Endothelial cell of hepatic sinusoid (primary cell): ENCODE measurements around the gene TFDP2.
"Not testable (repeated sequence)": the region's sequence is repeated elsewhere in the genome, so short reads cannot be mapped to it uniquely, and the experiment has no call there.

ENCODE experiments used
- in situ Hi-C: cut with HindIII; loops from 2 replicates; pipeline ENCODE4 v1.10.0; 2017; ENCODE audit warnings: low sequenced_read_pairs

TFDP2 gene, protein sequence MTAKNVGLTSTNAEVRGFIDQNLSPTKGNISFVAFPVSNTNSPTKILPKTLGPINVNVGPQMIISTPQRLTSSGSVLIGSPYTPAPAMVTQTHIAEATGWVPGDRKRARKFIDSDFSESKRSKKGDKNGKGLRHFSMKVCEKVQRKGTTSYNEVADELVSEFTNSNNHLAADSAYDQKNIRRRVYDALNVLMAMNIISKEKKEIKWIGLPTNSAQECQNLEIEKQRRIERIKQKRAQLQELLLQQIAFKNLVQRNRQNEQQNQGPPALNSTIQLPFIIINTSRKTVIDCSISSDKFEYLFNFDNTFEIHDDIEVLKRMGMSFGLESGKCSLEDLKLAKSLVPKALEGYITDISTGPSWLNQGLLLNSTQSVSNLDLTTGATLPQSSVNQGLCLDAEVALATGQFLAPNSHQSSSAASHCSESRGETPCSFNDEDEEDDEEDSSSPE

GRCh38 chr3:142148792-142149672 lies at the start of gene TFDP2:
TSS of gene TFDP2 (minus strand) at chr3:142149544. CDS start at chr3:142101749, 47,795 bp downstream.
- in situ Hi-C loops: no loop called here

DNA sequence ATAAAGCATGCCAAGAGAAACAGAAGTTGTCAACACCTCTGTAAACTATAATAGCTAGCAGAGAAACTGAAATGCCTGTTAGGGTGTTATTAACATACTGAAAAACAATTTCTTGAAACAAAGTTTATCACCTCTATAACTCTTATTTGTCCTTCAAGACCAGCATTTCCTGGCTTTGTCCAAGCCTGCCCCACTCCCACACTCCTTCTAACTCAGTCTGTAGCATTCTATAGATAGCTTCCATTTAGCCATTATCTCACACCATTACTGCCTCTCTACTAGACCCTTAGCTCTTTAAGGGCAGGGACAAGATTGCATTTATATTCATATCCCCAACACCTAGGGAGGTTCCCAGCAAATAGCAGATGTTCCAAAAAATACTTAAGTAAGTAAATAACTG lies 39.5 kb upstream of the TFDP2 start:
- in situ Hi-C loops: no loop called here

- in situ Hi-C loops: no loop called here
Measured at GRCh38 chr3:142180761-142181362, 31.5 kb upstream of the TFDP2 start.

DNA sequence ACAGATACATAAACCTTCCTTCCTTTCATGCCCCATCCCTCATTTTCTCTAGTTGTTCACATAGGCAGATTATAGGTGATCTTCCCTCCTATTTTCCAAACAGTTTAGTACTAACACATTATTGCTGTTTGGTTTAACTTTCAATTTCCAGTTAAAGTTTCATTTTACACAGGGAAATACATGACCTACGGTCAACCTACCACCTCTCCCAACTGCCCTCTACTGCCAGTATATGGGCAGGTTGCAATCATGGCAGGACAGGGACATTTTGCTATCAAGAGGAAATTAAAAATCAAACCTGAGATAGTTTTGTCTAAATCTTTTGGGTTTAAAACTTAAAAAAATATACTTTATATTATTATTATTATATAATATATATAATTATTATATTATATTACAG lies 26.1 kb upstream of the TFDP2 start:
- in situ Hi-C loops: no loop called here

- in situ Hi-C loops: no loop called here
Measured at GRCh38 chr3:142174559-142174958, 25.2 kb upstream of the TFDP2 start.

GRCh38 chr3:142168514-142168913 lies 19.2 kb upstream of the TFDP2 start:
- in situ Hi-C loops: no loop called here

- in situ Hi-C loops: no loop called here
Measured at GRCh38 chr3:142165194-142165593, 15.8 kb upstream of the TFDP2 start.

GRCh38 chr3:142159083-142159740 lies 9.9 kb upstream of the TFDP2 start:
- in situ Hi-C loops: no loop called here

DNA sequence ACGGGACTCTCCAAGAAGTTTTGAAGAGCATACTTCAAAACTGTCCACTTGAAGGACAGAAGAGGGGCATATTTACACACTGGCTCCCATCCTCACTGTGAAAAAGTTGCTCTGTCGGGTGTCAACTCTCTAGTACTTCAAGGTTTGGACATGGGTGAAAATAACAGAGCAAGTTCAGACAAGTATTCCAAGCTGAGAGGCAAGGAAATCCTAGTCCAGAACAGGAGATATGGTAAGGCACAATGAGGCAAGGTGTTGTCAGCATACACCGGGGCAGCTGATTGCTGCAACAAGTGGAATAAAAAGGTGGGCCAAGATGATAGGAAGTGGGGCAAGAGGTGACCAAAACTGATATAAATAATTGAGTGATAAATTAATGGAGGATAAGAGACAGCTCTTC lies 4.8 kb upstream of the TFDP2 start:
- in situ Hi-C loops: no loop called here

GRCh38 chr3:142152384-142152783 lies 3.0 kb upstream of the TFDP2 start:
- in situ Hi-C loops: no loop called here

DNA sequence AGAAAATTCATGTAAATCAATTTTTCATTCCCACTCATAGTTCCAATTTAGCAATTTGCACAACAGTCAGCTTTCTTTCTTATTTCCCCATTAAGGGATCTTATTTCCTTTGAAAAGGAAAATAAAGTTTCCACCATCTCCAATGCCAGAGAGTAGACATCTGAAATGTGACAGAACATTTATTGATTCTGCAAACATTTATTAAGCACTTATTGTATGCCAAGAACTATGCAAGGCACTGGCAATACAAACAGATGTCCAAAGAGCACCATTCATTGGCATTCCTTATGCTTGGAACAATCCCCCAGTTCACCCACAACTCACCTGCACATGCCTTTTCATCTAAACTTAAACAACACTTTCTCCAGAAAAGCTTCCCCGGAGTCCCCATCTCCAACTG lies 2.5 kb upstream of the TFDP2 start:
- in situ Hi-C loops: no loop called here

- in situ Hi-C loops: no loop called here
Measured at GRCh38 chr3:142151240-142151639, 1.9 kb upstream of the TFDP2 start.

GRCh38 chr3:142150271-142150670 lies 927 bp upstream of the TFDP2 start:
- in situ Hi-C loops: no loop called here

- in situ Hi-C loops: no loop called here
Measured at GRCh38 chr3:142149673-142149992, 289 bp upstream of the TFDP2 start.

- in situ Hi-C loops: no loop called here
Measured at GRCh38 chr3:142148044-142148791, 1.1 kb downstream of the TFDP2 start.

- in situ Hi-C loops: not testable (repeated sequence)
Measured at GRCh38 chr3:142144587-142144986, 4.8 kb downstream of the TFDP2 start.

- in situ Hi-C loops: not testable (repeated sequence)
Measured at GRCh38 chr3:142140608-142141285, 8.6 kb downstream of the TFDP2 start.

DNA sequence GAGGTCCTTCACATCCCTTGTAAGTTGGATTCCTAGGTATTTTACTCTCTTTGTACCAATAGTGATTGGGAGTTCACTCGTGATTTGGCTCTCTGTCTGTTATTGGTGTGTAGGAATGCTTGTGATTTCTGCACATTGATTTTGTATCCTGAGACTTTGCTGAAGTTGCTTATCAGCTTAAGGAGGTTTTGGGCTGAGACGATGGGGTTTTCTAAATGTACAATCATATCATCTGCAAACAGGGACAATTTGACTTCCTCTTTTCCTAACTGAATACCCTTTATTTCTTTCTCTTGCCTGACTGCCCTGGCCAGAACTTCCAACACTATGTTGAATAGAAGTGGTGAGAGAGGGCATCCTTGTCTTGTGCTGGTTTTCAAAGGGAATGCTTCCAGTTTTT lies 12.3 kb downstream of the TFDP2 start:
- in situ Hi-C loops: not testable (repeated sequence)

DNA sequence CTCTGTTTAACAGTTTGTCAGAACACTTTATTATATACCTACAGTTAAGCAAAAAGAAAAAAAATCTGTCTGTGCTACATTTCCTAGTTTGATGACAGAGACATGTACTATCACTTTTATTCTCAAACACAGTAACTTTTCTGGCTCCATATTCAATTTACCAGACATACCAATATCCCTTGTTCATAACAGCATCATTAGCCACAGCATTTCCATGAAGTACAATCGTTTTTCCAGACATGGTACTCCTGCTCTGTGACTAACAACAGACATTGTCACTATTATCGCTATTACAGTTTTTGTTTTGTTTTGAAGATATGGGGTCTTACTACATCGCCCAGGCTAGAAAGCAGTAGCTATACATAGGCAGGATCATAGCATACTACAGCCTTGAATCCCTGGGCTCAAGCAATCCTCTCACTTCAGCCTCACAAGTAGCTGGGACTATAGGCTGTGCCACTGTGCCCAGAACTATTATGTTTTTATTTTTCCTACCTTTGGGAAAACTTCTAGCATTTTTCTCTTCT lies 14.5 kb downstream of the TFDP2 start:
- in situ Hi-C loops: no loop called here
